Tibial nerve (tissue), 4 donors: ENCODE measurements around the gene ASTN2. TPM values are rescaled to one million over a fixed set of nuclear protein-coding genes. Genes with fewer than 3 reads are reported as not detected.

Experiments used
- DNase-seq, 2 donors: peaks; one replicate each; pipeline ENCODE4 v3.0.0-alpha.2; 2019; ENCODE audit warnings: low spot score in 2 of 2
- H3K27ac ChIP-seq, 4 donors: fragments of 200-600 bp; sonication (generic) in 3 of 4; one replicate each; pipeline ENCODE4 v1.5.1; 2017 to 2019; ENCODE audit warnings: mild to moderate bottlenecking in 1 of 4
- H3K27me3 ChIP-seq, 2 donors: fragments of 200-600 bp; sonication (generic) in 1 of 2; one replicate each; pipeline versions ENCODE4 v1.5.1 to v1.6.0; 2017 to 2019
- H3K36me3 ChIP-seq, 3 donors: fragments of 200-600 bp; sonication (generic); one replicate each; pipeline ENCODE4 v1.5.1; 2018 to 2019
- H3K4me1 ChIP-seq, 4 donors: fragments of 200-600 bp; sonication (generic) in 3 of 4; one replicate each; pipeline ENCODE4 v1.5.1; 2017 to 2019
- H3K4me3 ChIP-seq, 4 donors: fragments of 200-600 bp; sonication (generic) in 3 of 4; one replicate each; pipeline ENCODE4 v1.5.1; 2017 to 2019; ENCODE audit warnings: mild to moderate bottlenecking in 1 of 4, moderate library complexity in 1 of 4
- H3K9me3 ChIP-seq, 4 donors: fragments of 200-600 bp; sonication (generic) in 3 of 4; one replicate each; pipeline ENCODE4 v1.5.1; 2017 to 2019
- EP300 ChIP-seq, 2 donors: sonication (generic); formaldehyde crosslinking; IDR thresholded peaks; one replicate each; pipeline ENCODE4 v1.6.1; 2017; ENCODE audit warnings: antibody characterized with exemption in 2 of 2, mild to moderate bottlenecking in 1 of 2
- POLR2A ChIP-seq, 2 donors: fragments of 450-650 bp; IDR thresholded peaks; one replicate each; pipeline ENCODE4 v1.6.1; 2017; ENCODE audit warnings: antibody characterized with exemption in 2 of 2, mild to moderate bottlenecking in 2 of 2, moderate library complexity in 2 of 2
- WGBS, 2 donors: methylation state at CpG; one replicate each; pipeline ENCODE4 v1.1.5; 2018; 5-methylcytosine and 5-hydroxymethylcytosine counted together
- total RNA-seq, 4 donors: library from RNA; depleted of rRNA; stranded (reverse); fragments of >200 nt; gene quantifications; one replicate each; pipeline ENCODE4 v1.1.0, GENCODE V29; 2016
- TF ChIP-seq, protein P1 (sequence below), 5 experiments: fragments of 200-600 bp in 3 of 5; fragments of 450-650 bp in 2 of 5; sonication (generic) in 3 of 5; IDR thresholded peaks; one replicate each; pipeline ENCODE4 v1.5.1; 2016 to 2019; ENCODE audit warnings: antibody characterized with exemption in 5 of 5, mild to moderate bottlenecking in 3 of 5, moderate library complexity in 2 of 5

The ASTN2 gene
- total RNA-seq, 4 donors from 2014 or later, result 9.0 to 14.9 (median 12.3) TPM

GRCh38 chr9:117325831-117326230, 89.0 kb downstream of the ASTN2 start:
- H3K4me1 ChIP-seq, result no peaks in the 10 kb centered on the region
- no peaks in the 10 kb centered on the region for H3K36me3 ChIP-seq
- no peak for DNase-seq
- TF ChIP-seq POLR2A (IDR thresholded peaks at IDR 0.05), result no peak
- TF ChIP-seq, protein P1, sequence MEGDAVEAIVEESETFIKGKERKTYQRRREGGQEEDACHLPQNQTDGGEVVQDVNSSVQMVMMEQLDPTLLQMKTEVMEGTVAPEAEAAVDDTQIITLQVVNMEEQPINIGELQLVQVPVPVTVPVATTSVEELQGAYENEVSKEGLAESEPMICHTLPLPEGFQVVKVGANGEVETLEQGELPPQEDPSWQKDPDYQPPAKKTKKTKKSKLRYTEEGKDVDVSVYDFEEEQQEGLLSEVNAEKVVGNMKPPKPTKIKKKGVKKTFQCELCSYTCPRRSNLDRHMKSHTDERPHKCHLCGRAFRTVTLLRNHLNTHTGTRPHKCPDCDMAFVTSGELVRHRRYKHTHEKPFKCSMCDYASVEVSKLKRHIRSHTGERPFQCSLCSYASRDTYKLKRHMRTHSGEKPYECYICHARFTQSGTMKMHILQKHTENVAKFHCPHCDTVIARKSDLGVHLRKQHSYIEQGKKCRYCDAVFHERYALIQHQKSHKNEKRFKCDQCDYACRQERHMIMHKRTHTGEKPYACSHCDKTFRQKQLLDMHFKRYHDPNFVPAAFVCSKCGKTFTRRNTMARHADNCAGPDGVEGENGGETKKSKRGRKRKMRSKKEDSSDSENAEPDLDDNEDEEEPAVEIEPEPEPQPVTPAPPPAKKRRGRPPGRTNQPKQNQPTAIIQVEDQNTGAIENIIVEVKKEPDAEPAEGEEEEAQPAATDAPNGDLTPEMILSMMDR (IDR thresholded peaks at IDR 0.05), result no peak
- TF ChIP-seq EP300 (IDR thresholded peaks at IDR 0.05), result no peak
- H3K4me3 ChIP-seq, result no peak overlapping the region
- no peak overlapping the region for H3K27ac ChIP-seq
- H3K9me3 ChIP-seq, result no peaks in the 10 kb centered on the region
- WGBS, 2 donors, result 61 to 68% methylated on average over 2 of the region's 2 CpGs
- H3K27me3 ChIP-seq, result no peaks in the 10 kb centered on the region

DNA sequence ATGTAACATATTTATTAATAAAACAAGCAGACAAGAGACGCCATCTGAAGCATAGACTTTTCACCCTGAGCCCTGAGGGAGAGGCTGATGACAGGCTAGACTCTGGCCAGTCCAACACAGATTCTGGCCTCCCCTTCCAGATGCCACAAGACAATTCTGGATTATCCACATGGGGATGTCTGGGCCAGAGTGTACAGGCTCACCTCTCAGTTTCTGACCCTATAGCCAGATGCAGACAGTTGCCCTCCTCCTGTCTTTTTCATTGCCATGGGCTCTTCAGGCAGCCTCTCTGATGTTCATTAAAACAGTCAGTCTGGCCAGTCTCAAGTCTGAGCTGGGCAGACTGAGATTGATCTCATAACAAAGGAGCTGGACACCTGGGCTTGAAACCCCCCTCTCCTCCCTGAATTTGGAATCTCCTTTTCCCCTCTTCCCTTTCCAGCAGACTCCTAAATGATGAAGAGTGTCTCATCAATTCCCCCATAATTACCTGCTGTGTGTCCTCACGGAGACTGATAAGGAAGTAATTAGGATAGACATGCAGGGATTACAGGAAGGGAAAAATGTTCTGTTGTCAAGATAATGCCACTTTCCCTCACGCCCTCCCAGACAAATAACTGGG, 89.6 kb downstream of the ASTN2 start:
- no peak for DNase-seq
- Histone ChIP-seq H3K27me3 (no peaks in the 10 kb centered on the region), H3K36me3 (no peaks in the 10 kb centered on the region), H3K9me3 (no peaks in the 10 kb centered on the region), H3K4me3 (no peak overlapping the region), H3K4me1 (no peaks in the 10 kb centered on the region), H3K27ac (no peak overlapping the region)
- WGBS, 2 donors, result 60 to 71% methylated on average over 3 of the region's 3 CpGs
- TF ChIP-seq, protein P1 (IDR thresholded peaks at IDR 0.05), result no peak
- TF ChIP-seq POLR2A (IDR thresholded peaks at IDR 0.05) (no peak), EP300 (IDR thresholded peaks at IDR 0.05) (no peak)

GRCh38 chr9:117323390-117323789, 91.5 kb downstream of the ASTN2 start:
- H3K27ac ChIP-seq, result no peak overlapping the region
- H3K36me3 ChIP-seq, result no peaks in the 10 kb centered on the region
- no peaks in the 10 kb centered on the region for H3K4me1 ChIP-seq
- no peaks in the 10 kb centered on the region for H3K9me3 ChIP-seq
- no peak for TF ChIP-seq POLR2A (IDR thresholded peaks at IDR 0.05)
- TF ChIP-seq EP300 (IDR thresholded peaks at IDR 0.05), result no peak
- TF ChIP-seq, protein P1 (IDR thresholded peaks at IDR 0.05), result no peak
- no peak for DNase-seq
- no peak overlapping the region for H3K4me3 ChIP-seq
- H3K27me3 ChIP-seq, result no peaks in the 10 kb centered on the region
- 28 to 45% methylated on average over 3 of the region's 3 CpGs for WGBS, 2 donors

DNA sequence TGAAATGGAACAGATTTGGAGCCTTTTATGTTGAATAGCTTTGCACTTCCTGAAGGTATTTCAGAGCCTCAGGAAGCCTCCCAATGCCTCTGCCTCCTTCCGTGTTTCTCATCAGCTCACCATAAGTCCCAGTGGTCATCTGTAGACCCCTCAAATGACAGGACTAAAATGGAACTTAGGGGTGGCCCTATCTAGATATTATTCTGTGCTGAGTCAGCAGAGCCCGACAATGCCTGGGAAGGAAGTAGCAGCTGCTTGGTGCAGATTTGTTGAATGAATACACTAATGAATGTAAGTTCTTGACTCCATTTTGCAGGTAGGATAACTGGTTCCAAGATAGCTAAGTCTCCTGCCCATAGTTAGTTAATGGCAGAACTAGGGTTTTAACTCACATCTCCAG, 97.7 kb downstream of the ASTN2 start:
- 49 to 82% methylated on average over 2 of the region's 2 CpGs for WGBS, 2 donors
- Histone ChIP-seq H3K4me3 (no peak overlapping the region), H3K9me3 (no peaks in the 10 kb centered on the region), H3K36me3 (no peaks in the 10 kb centered on the region), H3K27me3 (no peaks in the 10 kb centered on the region), H3K27ac (no peak overlapping the region), H3K4me1 (no peaks in the 10 kb centered on the region)
- no peak for DNase-seq
- TF ChIP-seq POLR2A (IDR thresholded peaks at IDR 0.05) (no peak), EP300 (IDR thresholded peaks at IDR 0.05) (no peak)
- TF ChIP-seq, protein P1 (IDR thresholded peaks at IDR 0.05), result no peak

- DNase-seq, result no peak
- TF ChIP-seq EP300 (IDR thresholded peaks at IDR 0.05) (no peak), POLR2A (IDR thresholded peaks at IDR 0.05) (no peak)
- TF ChIP-seq, protein P1 (IDR thresholded peaks at IDR 0.05), result no peak
- WGBS, 2 donors, result 72 to 77% methylated on average over 3 of the region's 3 CpGs
- H3K4me3 ChIP-seq, result no peak overlapping the region
- no peaks in the 10 kb centered on the region for H3K36me3 ChIP-seq
- H3K27me3 ChIP-seq, result no peaks in the 10 kb centered on the region
- H3K4me1 ChIP-seq, result no peaks in the 10 kb centered on the region
- no peak overlapping the region for H3K27ac ChIP-seq
- H3K9me3 ChIP-seq, result no peaks in the 10 kb centered on the region
These were observed 99.6 kb downstream of the ASTN2 start for GRCh38 chr9:117315236-117315635.
